GM18502 (cell line): ENCODE data around the gene EHD4.

ENCODE experiments used
- ATAC-seq: cut with Tn5 transposase; IDR thresholded peaks from one replicate; pipeline ENCODE4 v1.9.1; 2021; ENCODE audit warnings: mild to moderate bottlenecking; ENCODE audit not compliant: unreplicated experiment, poor library complexity

EHD4 gene

GRCh38 chr15:41961001-41961518 lies 11.3 kb downstream of the EHD4 start:
- ATAC-seq: no peak

- ATAC-seq: no peak
Observed at GRCh38 chr15:41958002-41958420, 14.3 kb downstream of the EHD4 start.

- ATAC-seq: peak; percentile 89
Observed at GRCh38 chr15:41957021-41957897, 15.1 kb downstream of the EHD4 start.

- ATAC-seq: no peak
Observed at GRCh38 chr15:41955807-41956525, 16.4 kb downstream of the EHD4 start.

GRCh38 chr15:41955100-41955499 lies 17.3 kb downstream of the EHD4 start:
- no peak for ATAC-seq

- ATAC-seq: no peak
Observed at GRCh38 chr15:41954036-41954435, 18.3 kb downstream of the EHD4 start.

GRCh38 chr15:41952013-41952563 lies 20.3 kb downstream of the EHD4 start:
- ATAC-seq: no peak

- no peak for ATAC-seq
Observed at GRCh38 chr15:41951571-41951970, 20.8 kb downstream of the EHD4 start.

GRCh38 chr15:41950489-41950888 lies 21.9 kb downstream of the EHD4 start:
- no peak for ATAC-seq

GRCh38 chr15:41950127-41950483 lies 22.3 kb downstream of the EHD4 start:
- ATAC-seq: no peak

GRCh38 chr15:41949401-41950126 lies 22.8 kb downstream of the EHD4 start:
- no peak for ATAC-seq

- ATAC-seq: no peak
Observed at GRCh38 chr15:41948490-41948889, 23.9 kb downstream of the EHD4 start.

- no peak for ATAC-seq
Observed at GRCh38 chr15:41946970-41947369, 25.4 kb downstream of the EHD4 start.

GRCh38 chr15:41945731-41946130 lies 26.6 kb downstream of the EHD4 start:
- no peak for ATAC-seq

- no peak for ATAC-seq
Observed at GRCh38 chr15:41945221-41945620, 27.1 kb downstream of the EHD4 start.

- no peak for ATAC-seq
Observed at GRCh38 chr15:41944313-41944940, 27.9 kb downstream of the EHD4 start.

GRCh38 chr15:41943543-41944312 lies 28.6 kb downstream of the EHD4 start:
- no peak for ATAC-seq

GRCh38 chr15:41942886-41943285 lies 29.5 kb downstream of the EHD4 start:
- ATAC-seq: no peak
